ENCODE results near the gene SH3TC1.

The SH3TC1 gene

GRCh38 chr4:8224267-8224974 lies 25.3 kb downstream of the SH3TC1 start:
- no peak overlapping the region for H3K4me3 ChIP-seq (ENCODE audit: low read depth, low read length)
- no peak for TF ChIP-seq CTCF (IDR thresholded peaks at IDR 0.05; ENCODE audit: insufficient read depth, low read length, missing control alignments)
- CTCF ChIA-PET: interaction anchor here (1.4 to 2.1 kb wide), 3 partner anchors 18 to 178 kb away, joined by 4 to 11 read pairs (median 5); no protein-coding TSS in a partner anchor
- POLR2A ChIA-PET: no interaction called here
- DNase-seq (ENCODE audit: low read depth, low spot score): no peak

DNA sequence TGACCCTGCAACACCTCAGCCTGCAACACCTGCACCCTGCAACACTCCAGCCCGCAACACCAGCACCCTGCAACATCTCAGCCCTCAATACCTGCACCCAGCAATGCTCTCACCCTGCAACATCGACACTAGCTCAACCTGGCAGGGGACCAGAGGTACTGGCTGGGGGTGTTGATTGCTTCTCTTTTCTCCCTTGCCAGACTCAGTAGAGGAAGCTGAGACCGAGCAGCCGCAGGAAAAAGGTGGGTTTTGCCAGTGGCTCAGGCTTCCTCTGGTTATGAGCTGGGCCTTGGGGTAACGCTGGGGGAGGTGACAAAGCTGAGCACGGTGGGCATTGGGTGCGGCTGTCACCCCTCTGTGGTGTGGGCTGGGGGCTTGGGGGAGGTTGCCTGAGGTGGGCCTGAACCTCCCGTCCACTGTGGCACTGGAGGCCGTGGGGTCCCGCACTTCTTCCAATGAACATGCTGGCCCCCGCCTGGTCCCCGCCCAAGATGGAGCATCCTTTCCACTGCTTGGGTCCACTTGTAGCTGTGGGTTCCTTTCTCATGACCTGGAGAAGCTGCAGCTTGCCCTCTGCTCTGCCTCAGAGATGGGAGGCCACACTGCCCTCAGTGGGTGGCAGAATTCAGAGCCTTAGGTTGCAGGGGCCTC lies 26.0 kb downstream of the SH3TC1 start:
- ChIA-PET POLR2A (no interaction called here), CTCF (interaction anchor here (1.5 to 5.2 kb wide), 4 partner anchors 17 to 178 kb away, joined by 4 to 26 read pairs (median 10); no protein-coding TSS in a partner anchor)
- TF ChIP-seq CTCF (IDR thresholded peaks at IDR 0.05; ENCODE audit: insufficient read depth, low read length, missing control alignments): no peak
- no peak overlapping the region for H3K4me3 ChIP-seq (ENCODE audit: low read depth, low read length)
- DNase-seq (ENCODE audit: low read depth, low spot score): no peak

DNA sequence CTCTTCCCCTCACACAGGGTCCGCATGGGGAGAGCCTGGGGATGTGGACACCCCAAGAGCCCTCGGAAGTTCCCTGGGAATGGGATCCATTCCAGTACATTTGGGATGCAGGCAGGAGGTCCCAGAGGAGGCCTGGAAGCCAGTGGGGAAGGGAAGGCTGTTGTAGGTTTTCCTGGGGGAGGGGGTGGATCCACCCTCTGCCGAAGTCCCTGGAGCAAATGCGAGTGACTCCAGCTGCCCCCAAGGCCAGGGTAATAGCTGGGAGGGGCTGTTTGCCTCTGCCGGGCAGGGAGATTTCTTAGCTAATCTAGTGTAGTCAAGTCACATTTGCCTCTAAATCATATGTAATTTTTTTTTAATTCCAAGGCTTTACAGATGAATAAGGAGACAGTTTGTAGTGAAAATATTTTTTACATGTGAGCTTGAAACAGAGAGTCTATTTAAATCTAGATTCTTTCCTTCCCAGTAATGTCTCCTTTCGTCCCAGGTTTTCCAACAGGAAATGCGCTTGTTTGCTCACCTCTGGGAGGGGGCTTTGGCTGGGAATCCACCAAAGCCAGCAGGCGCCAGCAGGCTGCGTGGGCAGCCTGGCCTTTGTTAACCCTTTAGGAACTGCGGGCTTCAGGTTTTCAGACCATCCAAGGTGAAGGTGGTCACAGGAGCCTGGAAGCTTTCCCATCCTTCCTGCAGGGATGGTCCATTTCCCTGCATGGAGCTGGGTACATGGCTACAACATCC lies 26.8 kb downstream of the SH3TC1 start:
- no peak for TF ChIP-seq CTCF (IDR thresholded peaks at IDR 0.05; ENCODE audit: insufficient read depth, low read length, missing control alignments)
- POLR2A ChIA-PET: no interaction called here
- CTCF ChIA-PET: interaction anchor here (1.2 to 5.2 kb wide), 5 partner anchors 11 to 194 kb away, joined by 3 to 26 read pairs (median 8); no protein-coding TSS in a partner anchor
- no peak overlapping the region for H3K4me3 ChIP-seq (ENCODE audit: low read depth, low read length)
- DNase-seq (ENCODE audit: low read depth, low spot score): no peak

- no peak for TF ChIP-seq CTCF (IDR thresholded peaks at IDR 0.05; ENCODE audit: insufficient read depth, low read length, missing control alignments)
- no peak for DNase-seq (ENCODE audit: low read depth, low spot score)
- ChIA-PET POLR2A (no interaction called here), CTCF (interaction anchor here (0.6 to 5.2 kb wide), 7 partner anchors 9 to 179 kb away, joined by 3 to 26 read pairs (median 7); no protein-coding TSS in a partner anchor)
- H3K4me3 ChIP-seq (ENCODE audit: low read depth, low read length): no peak overlapping the region
Observed at GRCh38 chr4:8227201-8227770, 28.2 kb downstream of the SH3TC1 start.

GRCh38 chr4:8227771-8228318 lies 28.8 kb downstream of the SH3TC1 start:
- no peak overlapping the region for H3K4me3 ChIP-seq (ENCODE audit: low read depth, low read length)
- no peak for DNase-seq (ENCODE audit: low read depth, low spot score)
- TF ChIP-seq CTCF (IDR thresholded peaks at IDR 0.05; ENCODE audit: insufficient read depth, low read length, missing control alignments): no peak
- CTCF ChIA-PET: interaction anchor here (1.6 to 5.2 kb wide), 6 partner anchors 10 to 180 kb away, joined by 3 to 26 read pairs (median 7); no protein-coding TSS in a partner anchor
- POLR2A ChIA-PET: no interaction called here
